Left ventricle myocardium inferior (tissue), 1 donor: Measurements from ENCODE around the gene DPT. TPM values are rescaled to one million over a fixed set of nuclear protein-coding genes. Genes with fewer than 3 reads are reported as not detected.

Experiments used
- DNase-seq: peaks from one replicate; pipeline ENCODE4 v3.0.0-alpha.2; 2020
- H3K27ac ChIP-seq: fragments of 200-600 bp; replicated peaks from 2 replicates; pipeline ENCODE4 v1.8.0; 2021
- H3K27me3 ChIP-seq: fragments of 200-600 bp; 2 replicates; pipeline ENCODE4 v1.8.0; 2021; ENCODE audit warnings: low read depth
- H3K36me3 ChIP-seq: fragments of 200-600 bp; 2 replicates; pipeline ENCODE4 v1.8.0; 2021
- H3K4me1 ChIP-seq: fragments of 200-600 bp; 2 replicates; pipeline ENCODE4 v1.8.0; 2021
- H3K4me3 ChIP-seq: fragments of 200-600 bp; 2 replicates; pipeline ENCODE4 v1.8.0; 2021; ENCODE audit warnings: mild to moderate bottlenecking, moderate library complexity
- H3K9me3 ChIP-seq: fragments of 200-600 bp; replicated peaks from 2 replicates; pipeline ENCODE4 v1.8.0; 2021
- CTCF ChIP-seq: fragments of 200-600 bp; IDR thresholded peaks from 2 replicates; pipeline ENCODE4 v1.8.0; 2021; ENCODE audit warnings: antibody characterized with exemption, mild to moderate bottlenecking, borderline replicate concordance
- intact Hi-C: fragments of 100-400 bp; cut with micrococcal nuclease; formaldehyde crosslinking; loops from one replicate; pipeline ENCODE4 v1.11.0; 2022
- total RNA-seq: library from RNA; stranded (reverse); fragmentation: NEBNext Ultra II Directional; extraction: Animal tissue kit (Norgen Biotek cat#: 25700); gene quantifications from one replicate; pipeline ENCODE4 v1.2.1, GENCODE V29; 2021
- donor health status: DM: no; HTN: yes; CAD: no; lungs with severe emphysema.

Gene DPT
- total RNA-seq, 1 donor from 2014 or later, result 45.6 TPM

- intact Hi-C loops, result no loop called here
- no peak for TF ChIP-seq CTCF
- H3K4me3 ChIP-seq, result no peak overlapping the region
- H3K36me3 ChIP-seq, result no peaks in the 10 kb centered on the region
- H3K27me3 ChIP-seq, result no peaks in the 10 kb centered on the region
- H3K4me1 ChIP-seq, result peaks cover 23% of the 10 kb centered on the region
- no peak for DNase-seq
- H3K27ac ChIP-seq, result peak overlapping the region; percentile 69
- H3K9me3 ChIP-seq, result no peaks in the 10 kb centered on the region
Observed at GRCh38 chr1:168767894-168768584, 39.0 kb upstream of the DPT start.

- Histone ChIP-seq H3K9me3 (no peaks in the 10 kb centered on the region), H3K4me3 (no peak overlapping the region), H3K27ac (no peak overlapping the region), H3K4me1 (peaks cover 19% of the 10 kb centered on the region), H3K36me3 (no peaks in the 10 kb centered on the region), H3K27me3 (no peaks in the 10 kb centered on the region)
- DNase-seq, result no peak
- intact Hi-C loops, result no loop called here
- no peak for TF ChIP-seq CTCF
Observed at GRCh38 chr1:168766568-168766967, 37.6 kb upstream of the DPT start.

GRCh38 chr1:168763031-168763430, 34.0 kb upstream of the DPT start:
- no peaks in the 10 kb centered on the region for H3K36me3 ChIP-seq
- TF ChIP-seq CTCF, result no peak
- H3K9me3 ChIP-seq, result no peaks in the 10 kb centered on the region
- H3K4me3 ChIP-seq, result no peak overlapping the region
- intact Hi-C loops, result no loop called here
- no peak overlapping the region for H3K27ac ChIP-seq
- H3K27me3 ChIP-seq, result no peaks in the 10 kb centered on the region
- no peak for DNase-seq
- H3K4me1 ChIP-seq, result peaks cover 13% of the 10 kb centered on the region

- intact Hi-C loops, result no loop called here
- Histone ChIP-seq H3K36me3 (no peaks in the 10 kb centered on the region), H3K4me1 (peaks cover 7% of the 10 kb centered on the region), H3K4me3 (no peak overlapping the region), H3K27me3 (no peaks in the 10 kb centered on the region), H3K27ac (no peak overlapping the region), H3K9me3 (no peaks in the 10 kb centered on the region)
- TF ChIP-seq CTCF, result no peak
- no peak for DNase-seq
Observed at GRCh38 chr1:168762473-168762872, 33.5 kb upstream of the DPT start.

GRCh38 chr1:168760781-168761180, 31.8 kb upstream of the DPT start:
- intact Hi-C loops, result no loop called here
- Histone ChIP-seq H3K27ac (no peak overlapping the region), H3K4me1 (peaks cover 10% of the 10 kb centered on the region), H3K36me3 (no peaks in the 10 kb centered on the region), H3K27me3 (no peaks in the 10 kb centered on the region), H3K9me3 (no peaks in the 10 kb centered on the region), H3K4me3 (no peak overlapping the region)
- no peak for TF ChIP-seq CTCF
- DNase-seq, result no peak

GRCh38 chr1:168760241-168760640, 31.2 kb upstream of the DPT start:
- TF ChIP-seq CTCF, result no peak
- H3K27ac ChIP-seq, result no peak overlapping the region
- intact Hi-C loops, result no loop called here
- H3K27me3 ChIP-seq, result no peaks in the 10 kb centered on the region
- no peaks in the 10 kb centered on the region for H3K9me3 ChIP-seq
- H3K4me3 ChIP-seq, result no peak overlapping the region
- DNase-seq, result no peak
- no peaks in the 10 kb centered on the region for H3K36me3 ChIP-seq
- peaks cover 13% of the 10 kb centered on the region for H3K4me1 ChIP-seq
